Activated naive CD4-positive, alpha-beta T cell treated with anti-CD3 and anti-CD28 coated beads, Interleukin-2, amount 50 U/mL, for 24 hours (primary cell): Measurements from ENCODE around the gene TLX1.
A peak's percentile ranks its signal among the peaks of the same experiment; 100 is the strongest.

Source experiments
- H3K27ac Mint-ChIP-seq: one replicate; pipeline ENCODE4 v1.8.0; 2021; ENCODE audit warnings: mild to moderate bottlenecking, mixed read lengths
- H3K27me3 Mint-ChIP-seq: one replicate; pipeline ENCODE4 v1.8.0; 2021; ENCODE audit warnings: mixed read lengths
- H3K36me3 Mint-ChIP-seq: one replicate; pipeline ENCODE4 v1.8.0; 2021; ENCODE audit warnings: mixed read lengths
- H3K4me1 Mint-ChIP-seq: one replicate; pipeline ENCODE4 v1.8.0; 2021; ENCODE audit warnings: mixed read lengths
- H3K4me3 Mint-ChIP-seq: one replicate; pipeline ENCODE4 v1.8.0; 2021; ENCODE audit warnings: mild to moderate bottlenecking, mixed read lengths
- H3K9me3 Mint-ChIP-seq: one replicate; pipeline ENCODE4 v1.8.0; 2021; ENCODE audit warnings: mixed read lengths

The TLX1 gene

GRCh38 chr10:101137271-101137670 is 6.2 kb downstream of the TLX1 start:
- peaks cover 48% of the 10 kb centered on the region for H3K4me1 Mint-ChIP-seq
- H3K27me3 Mint-ChIP-seq, result peaks cover 64% of the 10 kb centered on the region
- H3K36me3 Mint-ChIP-seq, result no peaks in the 10 kb centered on the region
- no peak overlapping the region for H3K27ac Mint-ChIP-seq
- no peak overlapping the region for H3K4me3 Mint-ChIP-seq
- H3K9me3 Mint-ChIP-seq, result no peaks in the 10 kb centered on the region

GRCh38 chr10:101138788-101139420 is 7.8 kb downstream of the TLX1 start:
- Mint-ChIP-seq H3K27ac (no peak overlapping the region), H3K36me3 (no peaks in the 10 kb centered on the region), H3K27me3 (peaks cover 64% of the 10 kb centered on the region), H3K4me3 (peak overlapping the region; percentile 15), H3K4me1 (peaks cover 41% of the 10 kb centered on the region), H3K9me3 (no peaks in the 10 kb centered on the region)

GRCh38 chr10:101139421-101139911 is 8.4 kb downstream of the TLX1 start:
- Mint-ChIP-seq H3K4me1 (peaks cover 38% of the 10 kb centered on the region), H3K9me3 (no peaks in the 10 kb centered on the region), H3K36me3 (no peaks in the 10 kb centered on the region), H3K27ac (no peak overlapping the region), H3K4me3 (peak overlapping the region; percentile 36), H3K27me3 (peaks cover 66% of the 10 kb centered on the region)

- peaks cover 64% of the 10 kb centered on the region for H3K27me3 Mint-ChIP-seq
- H3K9me3 Mint-ChIP-seq, result no peaks in the 10 kb centered on the region
- no peak overlapping the region for H3K27ac Mint-ChIP-seq
- no peaks in the 10 kb centered on the region for H3K36me3 Mint-ChIP-seq
- H3K4me3 Mint-ChIP-seq, result peak overlapping the region; percentile 64
- H3K4me1 Mint-ChIP-seq, result peaks cover 31% of the 10 kb centered on the region
These were observed 9.2 kb downstream of the TLX1 start for GRCh38 chr10:101140084-101140949.

DNA sequence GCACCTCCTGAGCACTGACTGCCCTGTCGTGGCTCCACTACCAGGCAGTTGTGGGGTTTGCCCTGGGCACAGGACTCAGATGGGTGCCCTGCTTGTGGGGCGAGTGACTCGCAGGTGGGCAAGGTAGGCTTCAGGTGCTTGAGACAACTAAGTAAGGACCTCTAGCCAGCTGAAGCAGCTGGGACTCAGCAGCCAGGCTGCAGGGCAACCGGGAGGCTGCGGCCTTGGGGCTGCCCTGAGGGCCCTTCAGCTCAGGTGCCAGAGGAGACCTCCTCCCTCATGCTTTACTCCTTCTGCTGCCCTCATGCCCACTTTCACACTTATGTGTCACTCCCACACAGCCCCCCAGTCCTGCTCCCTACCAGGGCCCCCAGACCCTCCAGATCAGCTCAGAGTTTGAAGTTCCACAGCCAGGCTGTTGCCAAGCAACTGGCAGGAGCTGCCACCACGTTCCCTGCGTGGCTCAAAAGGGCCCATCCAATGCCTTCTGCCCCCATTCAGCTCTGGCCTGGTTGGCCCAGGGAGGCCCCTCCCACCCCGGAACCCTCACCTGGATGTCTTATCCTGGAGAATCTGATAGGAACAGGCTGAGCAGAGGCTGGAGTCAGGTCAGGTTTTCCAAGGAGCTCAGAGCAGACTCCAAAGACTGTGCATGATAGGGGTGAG is 10.0 kb downstream of the TLX1 start:
- Mint-ChIP-seq H3K27me3 (peaks cover 60% of the 10 kb centered on the region), H3K4me1 (peaks cover 23% of the 10 kb centered on the region), H3K4me3 (peak overlapping the region; percentile 26), H3K36me3 (no peaks in the 10 kb centered on the region), H3K9me3 (no peaks in the 10 kb centered on the region), H3K27ac (no peak overlapping the region)

- Mint-ChIP-seq H3K4me3 (peak overlapping the region; percentile 9), H3K4me1 (peaks cover 25% of the 10 kb centered on the region), H3K9me3 (no peaks in the 10 kb centered on the region), H3K27me3 (peaks cover 57% of the 10 kb centered on the region), H3K36me3 (no peaks in the 10 kb centered on the region), H3K27ac (no peak overlapping the region)
These were observed 10.8 kb downstream of the TLX1 start for GRCh38 chr10:101141616-101142532.

DNA sequence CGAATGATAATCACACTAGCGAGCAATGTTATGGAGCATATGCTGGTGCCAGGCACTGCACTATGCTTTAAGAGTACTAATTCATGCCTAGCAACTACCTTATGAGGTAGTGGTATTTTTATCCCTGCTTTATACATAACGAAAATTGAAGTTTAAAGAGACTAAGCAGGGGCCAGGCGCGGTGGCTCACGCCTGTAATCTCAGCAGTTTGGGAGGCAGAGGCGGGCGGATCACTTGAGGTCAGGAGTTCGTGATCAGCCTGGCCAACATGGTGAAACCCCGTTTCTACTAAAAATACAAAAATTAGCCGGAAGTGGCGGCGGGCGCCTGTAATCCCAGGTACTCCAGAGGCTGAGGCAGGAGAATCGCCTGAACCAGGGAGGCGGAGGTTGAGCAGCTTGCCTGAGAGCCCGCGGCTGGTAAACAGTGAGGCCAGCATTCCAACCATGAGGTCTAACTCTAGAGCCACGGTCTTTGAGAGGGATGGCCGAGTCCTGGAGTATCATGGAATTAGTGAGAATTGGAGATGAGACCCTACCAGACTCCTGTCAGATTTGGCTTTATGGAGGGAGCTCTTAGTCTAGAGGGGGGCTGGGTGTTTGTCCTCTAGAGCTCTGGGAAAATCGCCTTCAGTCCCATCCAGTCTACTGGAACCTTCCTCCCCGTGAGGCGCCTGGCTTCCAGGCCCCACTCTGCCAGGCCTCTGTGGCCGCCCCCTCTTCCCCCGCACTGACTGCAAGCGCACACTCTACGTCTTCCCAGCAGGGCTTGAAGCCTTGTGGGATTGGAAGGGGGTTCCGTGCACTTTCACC is 11.6 kb downstream of the TLX1 start:
- H3K36me3 Mint-ChIP-seq, result no peaks in the 10 kb centered on the region
- peaks cover 56% of the 10 kb centered on the region for H3K27me3 Mint-ChIP-seq
- peaks cover 28% of the 10 kb centered on the region for H3K4me1 Mint-ChIP-seq
- H3K4me3 Mint-ChIP-seq, result peak overlapping the region; percentile 9
- H3K9me3 Mint-ChIP-seq, result no peaks in the 10 kb centered on the region
- no peak overlapping the region for H3K27ac Mint-ChIP-seq

DNA sequence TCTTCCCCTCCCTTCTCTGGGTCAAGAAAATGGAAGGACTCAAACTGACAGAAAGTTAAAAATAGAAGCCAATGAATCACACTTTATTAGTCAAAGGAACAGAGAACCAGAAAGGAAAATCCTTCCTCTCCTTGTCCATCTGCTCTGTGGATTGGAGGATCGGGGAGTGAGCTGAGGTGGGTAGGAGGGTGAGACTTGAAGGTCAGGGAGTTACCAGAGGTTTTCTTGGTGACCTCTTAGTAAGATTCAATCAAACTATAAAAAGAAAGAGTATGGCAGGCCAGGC is 12.2 kb downstream of the TLX1 start:
- H3K4me1 Mint-ChIP-seq, result peaks cover 25% of the 10 kb centered on the region
- no peak overlapping the region for H3K4me3 Mint-ChIP-seq
- no peaks in the 10 kb centered on the region for H3K36me3 Mint-ChIP-seq
- H3K9me3 Mint-ChIP-seq, result no peaks in the 10 kb centered on the region
- H3K27ac Mint-ChIP-seq, result no peak overlapping the region
- H3K27me3 Mint-ChIP-seq, result peaks cover 54% of the 10 kb centered on the region

- no peaks in the 10 kb centered on the region for H3K36me3 Mint-ChIP-seq
- no peak overlapping the region for H3K4me3 Mint-ChIP-seq
- no peak overlapping the region for H3K27ac Mint-ChIP-seq
- H3K9me3 Mint-ChIP-seq, result no peaks in the 10 kb centered on the region
- peaks cover 53% of the 10 kb centered on the region for H3K27me3 Mint-ChIP-seq
- peaks cover 18% of the 10 kb centered on the region for H3K4me1 Mint-ChIP-seq
These were observed 13.0 kb downstream of the TLX1 start for GRCh38 chr10:101144053-101144452.

GRCh38 chr10:101145145-101145544 is 14.0 kb downstream of the TLX1 start:
- Mint-ChIP-seq H3K27ac (no peak overlapping the region), H3K4me3 (no peak overlapping the region)

DNA sequence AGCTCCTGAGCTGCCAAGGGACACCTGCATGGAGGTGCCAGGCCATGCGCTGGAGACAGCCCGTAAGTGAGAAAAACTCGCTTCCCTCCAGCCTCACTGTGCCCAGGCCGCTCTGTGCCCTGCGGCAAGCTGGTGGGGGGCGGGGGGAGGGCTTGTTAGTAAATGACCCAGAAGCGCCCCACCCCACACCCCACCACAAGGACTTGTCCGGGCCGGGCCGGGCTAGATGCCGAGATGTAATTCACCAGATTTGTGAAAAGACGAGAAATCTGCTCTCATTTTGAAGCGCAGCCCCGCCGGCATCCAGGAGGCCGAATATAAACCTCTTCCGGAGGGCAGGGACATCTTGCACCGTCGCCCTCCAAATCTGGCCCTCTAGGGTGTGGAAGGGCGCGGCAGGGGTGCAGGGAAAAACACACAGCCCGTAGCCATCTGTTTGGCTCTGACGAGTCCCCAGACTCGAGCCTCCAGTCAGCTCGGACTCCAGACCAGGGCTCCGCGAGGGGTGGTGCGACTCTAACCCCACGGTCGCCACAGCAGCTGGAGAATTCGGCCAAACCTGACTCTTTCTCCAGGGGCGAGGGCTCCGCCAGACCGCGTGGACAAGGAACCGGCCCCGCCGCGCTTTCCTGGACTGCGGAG is 14.8 kb downstream of the TLX1 start:
- Mint-ChIP-seq H3K4me1 (peaks cover 9% of the 10 kb centered on the region), H3K36me3 (no peaks in the 10 kb centered on the region), H3K27me3 (peaks cover 50% of the 10 kb centered on the region), H3K9me3 (no peaks in the 10 kb centered on the region), H3K27ac (no peak overlapping the region), H3K4me3 (no peak overlapping the region)

More at GRCh38 chr10:101145145-101145544, 14.0 kb downstream of the TLX1 start:
- Mint-ChIP-seq H3K4me1 (peaks cover 13% of the 10 kb centered on the region), H3K9me3 (no peaks in the 10 kb centered on the region), H3K27me3 (peaks cover 55% of the 10 kb centered on the region), H3K36me3 (no peaks in the 10 kb centered on the region)

- no peaks in the 10 kb centered on the region for H3K36me3 Mint-ChIP-seq
- no peak overlapping the region for H3K4me3 Mint-ChIP-seq
- peaks cover 9% of the 10 kb centered on the region for H3K4me1 Mint-ChIP-seq
- H3K27me3 Mint-ChIP-seq, result peaks cover 53% of the 10 kb centered on the region
- H3K9me3 Mint-ChIP-seq, result no peaks in the 10 kb centered on the region
- no peak overlapping the region for H3K27ac Mint-ChIP-seq
These were observed 15.5 kb downstream of the TLX1 start for GRCh38 chr10:101146392-101147251.

DNA sequence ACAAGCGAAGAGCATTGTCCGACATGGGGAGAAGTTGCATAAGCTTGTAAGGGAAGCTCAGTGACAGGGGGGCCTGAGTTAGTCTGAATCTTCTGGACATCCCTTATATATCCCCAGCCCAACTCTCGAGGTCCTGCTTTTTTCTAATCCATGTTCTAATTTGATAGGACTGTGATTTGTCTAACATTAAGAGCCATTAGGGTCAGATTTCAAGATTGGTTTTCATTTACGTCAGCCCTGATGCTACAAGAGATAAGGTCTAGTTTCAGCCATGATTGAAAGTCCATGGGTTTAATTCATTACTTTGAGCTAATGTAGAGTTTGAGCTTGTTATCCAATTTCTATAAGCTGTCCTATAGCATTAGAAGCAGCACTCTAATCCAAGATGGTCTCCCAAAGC is 20.3 kb downstream of the TLX1 start:
- peaks cover 48% of the 10 kb centered on the region for H3K27me3 Mint-ChIP-seq

More for the DNA sequence above, 20.3 kb downstream of the TLX1 start:
- no peaks in the 10 kb centered on the region for H3K9me3 Mint-ChIP-seq
- H3K4me1 Mint-ChIP-seq, result peaks cover 4% of the 10 kb centered on the region
- no peak overlapping the region for H3K4me3 Mint-ChIP-seq
- H3K36me3 Mint-ChIP-seq, result no peaks in the 10 kb centered on the region
- no peak overlapping the region for H3K27ac Mint-ChIP-seq
